Hindlimb muscle (tissue), 1 donor: ENCODE results near the gene BUD31. TPM values are rescaled to one million over a fixed set of nuclear protein-coding genes. Genes with fewer than 3 reads are reported as not detected.
"Not testable (repeated sequence)": the region's sequence is repeated elsewhere in the genome, so short reads cannot be mapped to it uniquely, and the experiment has no call there.

Experiments used
- DNase-seq: peaks from one replicate; pipeline ENCODE4 v3.0.0-alpha.2; 2013
- polyA plus RNA-seq: library from polyadenylated mRNA; unstranded; fragments of 120-200 nt; gene quantifications from one replicate; pipeline ENCODE4 v1.2.1, GENCODE V29; 2013; ENCODE audit not compliant: insufficient read length

BUD31 gene
- polyA plus RNA-seq, 1 donor: 77.2 TPM

GRCh38 chr7:99380823-99381663, 27.7 kb upstream of the BUD31 start:
- no peak for DNase-seq

DNA sequence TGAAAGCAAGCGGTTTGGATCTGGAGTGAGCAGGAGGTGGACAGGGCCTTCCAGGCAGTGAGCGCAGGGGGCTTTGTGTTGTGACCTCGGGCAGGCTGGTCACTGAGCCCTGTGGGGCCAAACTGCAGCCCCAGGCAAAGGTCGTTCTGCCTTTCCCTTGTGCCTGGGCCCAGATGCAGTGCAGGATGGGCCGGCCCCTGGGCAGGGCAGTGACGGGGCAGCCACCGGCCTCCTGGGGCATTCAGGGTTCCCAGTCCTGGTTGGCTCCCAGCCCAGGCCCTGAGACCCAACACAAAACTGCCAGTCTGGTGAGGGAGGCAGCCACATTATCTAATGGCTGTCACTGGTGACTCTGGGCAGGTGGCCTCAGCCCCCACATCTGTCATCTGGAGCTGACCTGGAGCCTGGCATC, 27.1 kb upstream of the BUD31 start:
- no peak for DNase-seq

GRCh38 chr7:99383203-99383602, 25.6 kb upstream of the BUD31 start:
- DNase-seq: no peak

GRCh38 chr7:99383791-99384370, 24.9 kb upstream of the BUD31 start:
- DNase-seq: no peak

DNA sequence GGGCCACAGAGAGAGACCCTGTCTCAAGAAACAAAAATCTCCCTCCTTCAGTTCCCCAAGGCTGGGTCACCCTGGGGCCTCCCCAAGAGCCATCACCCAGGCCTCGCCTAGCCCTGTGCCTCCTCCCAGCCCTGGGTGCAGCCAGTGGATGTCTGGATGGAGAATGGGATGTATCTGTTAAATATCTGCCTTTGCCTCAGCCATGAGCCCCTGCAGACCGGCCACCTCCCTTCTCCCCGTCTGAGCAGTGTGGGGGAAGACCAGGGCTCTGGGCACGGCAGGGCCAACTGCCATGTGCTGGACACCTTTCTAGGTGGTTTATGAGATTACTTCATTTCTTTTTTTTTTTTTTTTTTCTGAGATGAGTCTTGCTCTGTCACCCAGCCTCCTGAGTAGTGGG, 24.2 kb upstream of the BUD31 start:
- no peak for DNase-seq

DNA sequence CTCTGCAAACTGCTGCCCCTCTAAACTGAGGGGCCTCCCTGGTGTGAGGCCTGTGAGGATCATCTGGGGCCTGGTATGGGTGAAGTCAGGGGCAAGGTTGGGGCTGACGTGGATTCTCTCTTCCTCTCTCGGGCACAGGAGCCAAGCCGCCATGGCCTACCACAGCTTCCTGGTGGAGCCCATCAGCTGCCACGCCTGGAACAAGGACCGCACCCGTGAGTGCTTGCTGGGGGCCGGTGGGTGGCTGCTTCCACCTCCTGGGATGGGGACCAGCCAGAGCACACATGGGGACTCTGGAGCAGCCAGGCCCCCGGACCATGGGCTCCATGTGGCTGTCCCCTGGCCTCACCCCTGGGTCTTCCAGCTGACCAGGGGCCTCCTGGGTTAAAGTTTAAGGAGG, 23.2 kb upstream of the BUD31 start:
- DNase-seq: no peak

- no peak for DNase-seq
Measured at GRCh38 chr7:99386584-99387238, 22.1 kb upstream of the BUD31 start.

GRCh38 chr7:99387239-99387635, 21.5 kb upstream of the BUD31 start:
- DNase-seq: not testable (repeated sequence)

- no peak for DNase-seq
Measured at GRCh38 chr7:99387912-99388311, 20.9 kb upstream of the BUD31 start.

GRCh38 chr7:99389772-99390171, 19.0 kb upstream of the BUD31 start:
- no peak for DNase-seq

- DNase-seq: no peak
Measured at GRCh38 chr7:99390941-99391602, 17.7 kb upstream of the BUD31 start.

DNA sequence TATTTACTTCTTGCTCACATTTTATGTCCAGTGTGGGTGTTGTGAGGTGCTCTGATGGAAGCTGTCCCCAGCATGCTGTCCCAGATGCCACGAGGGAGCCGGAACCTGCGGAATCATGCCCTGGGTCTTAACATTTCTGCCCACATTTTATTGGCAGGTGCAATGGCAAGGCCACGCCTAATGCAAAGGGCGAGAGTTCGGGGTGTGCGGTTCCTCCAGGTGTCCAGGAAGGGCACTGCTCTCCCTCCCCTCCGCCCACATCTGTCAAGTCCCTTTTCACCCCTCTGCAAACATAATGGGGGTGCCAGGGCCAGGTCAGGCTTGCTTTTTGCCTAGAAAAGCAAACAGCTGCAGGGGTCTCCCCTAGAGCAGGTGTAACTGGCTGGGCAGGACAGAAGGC, 16.7 kb upstream of the BUD31 start:
- DNase-seq: no peak

DNA sequence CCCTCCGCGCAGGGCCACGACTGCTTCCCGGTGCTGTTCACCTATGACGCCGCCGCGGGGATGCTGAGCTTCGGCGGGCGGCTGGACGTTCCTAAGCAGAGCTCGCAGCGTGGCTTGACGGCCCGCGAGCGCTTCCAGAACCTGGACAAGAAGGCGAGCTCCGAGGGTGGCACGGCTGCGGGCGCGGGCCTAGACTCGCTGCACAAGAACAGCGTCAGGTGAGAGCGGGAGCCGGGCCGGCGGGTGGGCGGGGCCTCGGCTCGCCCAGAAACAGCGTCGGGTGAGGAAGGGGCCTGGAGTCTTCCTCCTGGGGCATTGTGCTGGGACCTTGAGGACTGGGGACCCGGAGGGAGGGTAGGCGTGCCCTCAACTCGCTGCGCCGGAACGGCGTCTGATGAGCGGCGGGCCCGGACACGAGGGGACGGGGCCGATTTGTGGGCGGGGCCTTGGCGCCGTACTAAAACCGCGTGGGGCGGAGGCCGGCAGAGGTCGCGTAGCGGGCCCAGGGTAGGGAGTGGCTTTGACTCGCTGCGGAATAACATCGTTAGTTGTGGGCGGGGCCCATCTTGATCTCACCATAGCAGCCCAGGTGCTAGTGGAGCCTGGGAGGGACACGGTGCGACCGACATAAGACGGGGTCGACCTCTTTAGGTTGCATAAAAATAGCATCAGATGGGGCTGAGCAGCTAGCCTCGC, 16.0 kb upstream of the BUD31 start:
- DNase-seq: peak; percentile 66

GRCh38 chr7:99393355-99394187, 15.2 kb upstream of the BUD31 start:
- DNase-seq: no peak

DNA sequence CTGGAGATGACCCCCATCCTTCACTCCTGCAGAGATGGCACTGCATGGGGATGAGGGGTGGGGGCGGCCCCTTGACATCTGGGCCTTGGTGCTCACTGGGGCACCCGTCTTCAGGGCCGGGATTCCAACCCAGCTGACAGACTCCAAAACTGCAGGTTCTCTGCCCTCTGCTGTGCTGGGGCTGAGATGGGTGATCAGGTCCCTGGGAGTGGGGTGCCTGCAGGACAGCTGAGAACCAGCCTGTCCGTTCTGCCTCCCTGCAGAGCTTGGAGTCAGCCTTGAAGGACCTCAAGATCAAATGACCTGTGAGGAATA, 14.6 kb upstream of the BUD31 start:
- DNase-seq: no peak

- no peak for DNase-seq
Measured at GRCh38 chr7:99395616-99396327, 13.0 kb upstream of the BUD31 start.

DNA sequence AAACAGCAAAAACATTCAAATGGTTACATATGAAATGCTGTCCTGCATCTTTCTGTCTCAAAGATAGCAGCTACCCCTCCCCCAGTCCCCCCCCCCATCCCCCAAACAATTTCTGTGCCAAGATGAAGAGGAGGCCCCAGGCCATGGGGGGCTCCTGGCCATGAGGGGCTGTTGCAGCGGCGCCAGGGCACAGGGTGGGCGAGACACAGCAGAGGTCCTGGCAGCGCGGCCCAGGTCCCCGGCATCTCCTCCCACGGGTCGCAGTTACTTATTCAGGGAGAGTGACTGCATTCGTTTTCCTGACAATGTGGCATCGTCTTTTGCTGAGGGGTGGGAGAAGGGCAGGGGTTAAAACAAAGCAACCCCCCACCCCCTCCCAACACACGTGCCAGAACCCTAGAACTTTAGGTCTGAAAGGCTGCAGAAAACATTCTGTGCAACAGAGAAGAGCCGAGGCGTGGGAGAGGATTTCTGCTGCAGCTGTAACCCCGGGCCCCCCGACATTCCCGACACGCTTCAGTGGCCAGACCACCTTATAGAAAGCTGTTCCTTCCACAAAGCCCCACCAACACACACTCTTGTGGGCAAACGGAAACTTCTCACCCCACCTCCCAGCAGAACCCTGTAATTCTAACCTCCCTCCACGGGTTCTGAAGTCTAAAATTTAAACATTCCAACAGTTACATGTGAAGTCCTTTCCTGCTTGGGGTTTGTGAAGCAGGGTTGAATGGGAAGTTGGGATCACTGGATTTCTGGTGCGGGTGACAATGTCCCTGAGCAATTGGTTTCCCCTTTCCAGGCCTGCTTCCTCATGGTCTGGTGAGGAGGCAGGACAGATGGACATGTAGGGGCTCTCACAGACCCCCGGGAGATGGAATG, 12.1 kb upstream of the BUD31 start:
- no peak for DNase-seq

- DNase-seq: no peak
Measured at GRCh38 chr7:99397297-99397983, 11.3 kb upstream of the BUD31 start.

DNA sequence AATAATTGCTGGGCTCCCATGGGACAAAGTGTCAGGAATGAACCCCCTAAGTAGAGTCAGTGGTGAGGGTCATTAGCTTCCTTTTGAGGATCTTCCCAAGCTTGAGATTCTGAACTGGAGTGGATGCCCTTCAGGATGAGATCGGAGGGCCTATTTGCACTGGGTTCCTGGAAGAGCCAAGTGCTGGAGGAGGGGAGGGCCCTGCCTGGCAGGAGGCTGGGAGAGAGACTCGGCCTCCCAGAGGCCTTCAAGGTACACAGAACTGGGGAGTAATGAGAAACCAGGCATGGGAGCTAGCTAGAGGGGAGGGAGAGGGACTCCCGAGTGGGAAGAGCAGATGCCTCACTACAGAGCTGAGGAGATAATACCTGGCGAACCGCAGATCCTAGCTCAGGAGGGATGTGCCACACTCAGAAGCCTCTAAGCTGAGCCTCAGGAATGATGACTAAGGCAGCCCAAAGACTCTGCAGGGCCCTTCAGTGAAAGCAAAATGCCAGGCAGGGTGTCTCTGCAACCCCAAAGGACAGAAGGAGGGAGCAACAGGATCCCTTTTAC, 9.8 kb upstream of the BUD31 start:
- no peak for DNase-seq
